ENCODE results near the gene PSMB2. TPM values are rescaled to one million over a fixed set of nuclear protein-coding genes. Genes with fewer than 3 reads are reported as not detected.

Gene PSMB2
- total RNA-seq, 1 experiment from 2014 or later: 122 TPM

GRCh38 chr1:35650416-35650815 is 9.1 kb upstream of the PSMB2 start:
- no TSS peak for BruUV-seq (replicated peaks)
- H3K4me1 ChIP-seq (ENCODE audit: control insufficient read depth in 1 of 2, insufficient read depth in 2 of 2, low read length in 2 of 2): no peaks in the 10 kb centered on the region
- RAD21 ChIA-PET (ENCODE audit: low non-redundant PET in 1 of 2, low total read pairs in 2 of 2, uncharacterized antibody in 2 of 2, unreplicated experiment in 2 of 2): no interaction called here
- no peak for DNase-seq (ENCODE audit: low read depth, low spot score)
- POLR2A ChIA-PET: no interaction called here
- H4K20me1 ChIP-seq (ENCODE audit: insufficient read depth): no peaks in the 10 kb centered on the region
- intact Hi-C loops (cut with micrococcal nuclease): no loop called here
- TF ChIP-seq SP1 (IDR thresholded peaks at IDR 0.05; ENCODE audit: low read depth) (no peak), EZH2 (IDR thresholded peaks at IDR 0.05) (no peak), CEBPB (IDR thresholded peaks at IDR 0.05; ENCODE audit: low read depth) (no peak), SIN3A (IDR thresholded peaks at IDR 0.05; ENCODE audit: low read depth) (no peak), EZH2phosphoT487 (IDR thresholded peaks at IDR 0.05; ENCODE audit: borderline replicate concordance) (no peak), ZNF274 (IDR thresholded peaks at IDR 0.05; ENCODE audit: low read depth, low read length) (no peak), JUND (IDR thresholded peaks at IDR 0.05) (no peak), TCF7L2 (IDR thresholded peaks at IDR 0.05; ENCODE audit: borderline replicate concordance, extremely low read depth, insufficient read depth, insufficient read length) (no peak), MAX (IDR thresholded peaks at IDR 0.05) (no peak), EGR1 (IDR thresholded peaks at IDR 0.05; ENCODE audit: low read depth) (no peak)
- TF ChIP-seq, protein P1, sequence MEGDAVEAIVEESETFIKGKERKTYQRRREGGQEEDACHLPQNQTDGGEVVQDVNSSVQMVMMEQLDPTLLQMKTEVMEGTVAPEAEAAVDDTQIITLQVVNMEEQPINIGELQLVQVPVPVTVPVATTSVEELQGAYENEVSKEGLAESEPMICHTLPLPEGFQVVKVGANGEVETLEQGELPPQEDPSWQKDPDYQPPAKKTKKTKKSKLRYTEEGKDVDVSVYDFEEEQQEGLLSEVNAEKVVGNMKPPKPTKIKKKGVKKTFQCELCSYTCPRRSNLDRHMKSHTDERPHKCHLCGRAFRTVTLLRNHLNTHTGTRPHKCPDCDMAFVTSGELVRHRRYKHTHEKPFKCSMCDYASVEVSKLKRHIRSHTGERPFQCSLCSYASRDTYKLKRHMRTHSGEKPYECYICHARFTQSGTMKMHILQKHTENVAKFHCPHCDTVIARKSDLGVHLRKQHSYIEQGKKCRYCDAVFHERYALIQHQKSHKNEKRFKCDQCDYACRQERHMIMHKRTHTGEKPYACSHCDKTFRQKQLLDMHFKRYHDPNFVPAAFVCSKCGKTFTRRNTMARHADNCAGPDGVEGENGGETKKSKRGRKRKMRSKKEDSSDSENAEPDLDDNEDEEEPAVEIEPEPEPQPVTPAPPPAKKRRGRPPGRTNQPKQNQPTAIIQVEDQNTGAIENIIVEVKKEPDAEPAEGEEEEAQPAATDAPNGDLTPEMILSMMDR (IDR thresholded peaks at IDR 0.05 in 2 of 3, conservative IDR thresholded peaks at IDR 0.05 in 1 of 3; ENCODE audit: borderline replicate concordance in 1 of 3, insufficient read depth in 1 of 3, low read depth in 2 of 3, low read length in 2 of 3): no peak
- H3K9me3 ChIP-seq (ENCODE audit: control insufficient read depth in 1 of 2, insufficient read depth in 1 of 2, low read depth in 1 of 2, low read length in 2 of 2): no peaks in the 10 kb centered on the region
- no peak overlapping the region for H3K9ac ChIP-seq (ENCODE audit: low read length)
- H3K79me2 ChIP-seq (ENCODE audit: insufficient read depth, low read length): no peaks in the 10 kb centered on the region
- peaks cover 28% of the 10 kb centered on the region for H3K27me3 ChIP-seq (ENCODE audit: insufficient read depth, low read length)
- H3K27ac ChIP-seq (ENCODE audit: low read depth, low read length): no peak overlapping the region
- no peak for ATAC-seq
- no peaks in the 10 kb centered on the region for H3K36me3 ChIP-seq (ENCODE audit: control insufficient read depth in 1 of 2, insufficient read depth in 2 of 2, low read length in 2 of 2)
- no peaks in the 10 kb centered on the region for H3K9me2 ChIP-seq (ENCODE audit: insufficient read depth)
- no peak overlapping the region for H3K4me2 ChIP-seq (ENCODE audit: low read length)
- no peak overlapping the region for H2AFZ ChIP-seq (ENCODE audit: low read depth, low read length, poor library complexity, severe bottlenecking)
- CTCF ChIA-PET: no interaction called here
- no peak overlapping the region for H3K4me3 ChIP-seq (replicated peaks in 1 of 2; ENCODE audit: low read depth in 1 of 2, low read length in 2 of 2)

All from HCT116 (cell line).